Heart left ventricle (tissue), 13 donors: Measurements from ENCODE around the gene EXO5.

Experiments used
- CTCF ChIP-seq, 12 donors: fragments of 200-600 bp; sonication (generic) in 4 of 12; IDR thresholded peaks; one replicate each; pipeline versions ENCODE4 v1.5.0 to v1.8.0; 2018 to 2022; ENCODE audit warnings: antibody characterized with exemption in 12 of 12, mild to moderate bottlenecking in 5 of 12
- POLR2A ChIP-seq, 2 donors: fragments of 450-650 bp; IDR thresholded peaks; one replicate each; pipeline ENCODE4 v1.6.1; 2017; ENCODE audit warnings: antibody characterized with exemption in 2 of 2, mild to moderate bottlenecking in 2 of 2, moderate library complexity in 2 of 2
- donor health status: ischemic (EF 13 %, LVEDD 7.1; RV severe dilation, severe dysfunction).
- donor health status: DM: no; HTN: yes; CAD: no.
- donor health status: DM: no; HTN: no; CAD: no.
- donor health status: ischemic (EF 25% LVEDD 6.9; RV normal size, moderate dysfunction).
- donor health status: ischemic (EF 25% LVEDD 5.7; RV mildly dilated, moderate dysfunction).
- donor health status: ischemic (EF 35%, LVEDD 5.7; RV mildly dilated, moderate dysfunction).
- donor health status: nonischemic (EF 11% LVEDD 7.7; RV severe dilation, severe dysfunction).
- donor health status: DM: yes; HTN: yes; CAD: no.
- donor health status: PGD.
- donor health status: ischemic (EF 29% LVEDD 5.4; RV normal size, mild dysfunction).
- donor health status: nonischemic (EF 23%, LVEDD 6.1; RV moderate dilation, normal function).

- no peak for TF ChIP-seq CTCF (IDR thresholded peaks at IDR 0.05)
- no peak for TF ChIP-seq POLR2A (IDR thresholded peaks at IDR 0.05)
Measured at GRCh38 chr1:40564913-40565312, 56.3 kb downstream of the EXO5 start.
